HG03064 (cell line): ENCODE results near the gene ARL2BP.
A peak's percentile ranks its signal among the peaks of the same experiment; 100 is the strongest.
"Not testable (repeated sequence)": the region's sequence is repeated elsewhere in the genome, so short reads cannot be mapped to it uniquely, and the experiment has no call there.

Source experiments
- ATAC-seq: cut with Tn5 transposase; IDR thresholded peaks from one replicate; pipeline ENCODE4 v1.9.1; 2021; ENCODE audit warnings: low read depth; ENCODE audit not compliant: unreplicated experiment

The ARL2BP gene

DNA sequence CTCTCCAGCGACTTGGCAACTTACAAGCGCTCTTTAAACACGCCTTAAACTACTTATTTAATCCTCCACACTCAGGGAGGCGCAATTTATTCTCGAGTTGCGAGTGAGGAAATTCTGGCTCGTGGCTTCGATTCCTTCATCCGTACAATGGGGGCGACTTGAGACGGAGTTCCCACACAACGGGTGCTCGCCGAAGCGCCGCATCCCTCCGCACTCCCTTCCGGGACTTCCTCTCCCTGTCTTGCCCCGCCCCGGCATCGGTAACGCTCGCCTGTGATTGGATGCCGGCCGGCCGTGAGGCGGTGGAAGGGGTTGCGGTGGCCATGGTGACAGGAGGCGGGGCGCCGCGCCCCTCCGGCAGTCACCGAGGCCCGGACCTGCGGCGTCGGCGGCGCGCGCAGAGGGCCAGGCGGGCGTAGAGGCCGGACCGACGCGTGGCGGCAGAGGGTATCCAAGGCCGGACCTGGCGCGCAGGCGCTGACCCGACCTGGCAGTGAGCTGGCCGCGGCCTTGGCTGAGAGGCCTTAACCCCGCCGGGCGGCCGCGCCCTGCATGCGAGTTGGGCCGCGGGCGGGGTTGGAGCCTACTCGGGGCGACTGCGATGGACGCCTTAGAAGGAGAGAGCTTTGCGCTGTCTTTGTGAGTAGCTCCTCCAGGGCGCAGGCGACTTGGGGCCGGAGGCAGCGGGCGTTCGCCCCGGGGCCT is at the start of gene ARL2BP:
Gene ARL2BP (plus strand): TSS at position 493 of the 705 bp plus-strand sequence. CDS start 109 bp downstream, at position 602.
- peak; percentile 89 for ATAC-seq

DNA sequence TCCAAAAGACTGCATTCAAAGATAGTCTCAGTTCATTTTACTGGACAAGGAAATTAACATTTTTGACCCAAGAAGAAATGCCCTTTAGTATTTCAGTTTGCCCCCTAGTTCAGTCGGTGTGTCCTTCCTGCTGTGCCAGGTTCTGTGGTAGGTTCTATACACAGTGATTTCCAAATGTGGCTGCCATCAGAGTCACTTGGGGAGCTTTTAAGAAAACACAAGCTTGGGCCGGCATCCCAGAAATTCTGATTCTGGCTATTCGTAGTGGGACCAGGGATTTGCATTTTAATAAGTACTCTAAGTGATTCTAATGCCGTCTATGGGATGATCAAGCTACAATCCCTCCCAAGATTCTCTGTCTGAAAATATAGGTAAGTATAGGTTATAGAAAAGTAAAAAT is 48.8 kb upstream of the ARL2BP start:
- ATAC-seq, result no peak

DNA sequence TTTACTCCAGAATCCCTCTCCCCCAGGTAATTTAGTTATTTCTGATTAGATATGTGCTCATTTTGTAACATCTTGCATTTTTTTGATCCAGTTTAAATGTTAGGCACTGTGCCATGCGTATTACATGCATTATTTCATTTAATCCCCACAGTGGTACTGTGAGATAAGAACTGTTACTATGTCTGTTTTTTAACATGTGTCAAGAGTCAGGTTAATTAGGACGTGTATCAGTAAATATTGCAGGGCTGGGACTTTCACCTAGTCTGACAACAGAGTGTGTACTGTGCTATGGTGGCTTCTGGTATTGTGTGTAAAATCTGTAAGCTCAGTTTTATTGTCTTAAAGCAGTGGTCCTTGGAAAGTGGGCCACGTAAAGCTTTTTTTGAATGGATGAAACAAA is 48.3 kb upstream of the ARL2BP start:
- no peak for ATAC-seq

- not testable (repeated sequence) for ATAC-seq
Measured at GRCh38 chr16:57200321-57200720, 44.7 kb upstream of the ARL2BP start.

DNA sequence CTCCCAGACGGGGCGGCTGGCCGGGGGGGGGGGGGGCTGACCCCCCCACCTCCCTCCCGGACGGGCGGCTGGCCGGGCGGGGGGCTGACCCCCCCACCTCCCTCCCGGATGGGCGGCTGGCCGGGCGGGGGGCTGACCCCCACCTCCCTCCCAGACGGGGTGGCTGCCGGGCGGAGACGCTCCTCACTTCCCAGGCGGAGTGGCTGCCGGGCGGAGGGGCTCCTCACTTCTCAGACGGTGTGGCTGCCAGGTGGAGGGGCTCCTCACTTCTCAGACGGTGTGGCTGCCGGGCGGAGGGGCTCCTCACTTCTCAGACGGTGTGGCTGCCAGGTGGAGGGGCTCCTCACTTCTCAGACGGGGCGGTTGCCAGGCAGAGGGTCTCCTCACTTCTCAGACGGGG is 44.1 kb upstream of the ARL2BP start:
- not testable (repeated sequence) for ATAC-seq

- ATAC-seq, result no peak
Measured at GRCh38 chr16:57202095-57202886, 42.8 kb upstream of the ARL2BP start.

- no peak for ATAC-seq
Measured at GRCh38 chr16:57203451-57203850, 41.6 kb upstream of the ARL2BP start.

GRCh38 chr16:57204675-57205074 is 40.4 kb upstream of the ARL2BP start:
- no peak for ATAC-seq

DNA sequence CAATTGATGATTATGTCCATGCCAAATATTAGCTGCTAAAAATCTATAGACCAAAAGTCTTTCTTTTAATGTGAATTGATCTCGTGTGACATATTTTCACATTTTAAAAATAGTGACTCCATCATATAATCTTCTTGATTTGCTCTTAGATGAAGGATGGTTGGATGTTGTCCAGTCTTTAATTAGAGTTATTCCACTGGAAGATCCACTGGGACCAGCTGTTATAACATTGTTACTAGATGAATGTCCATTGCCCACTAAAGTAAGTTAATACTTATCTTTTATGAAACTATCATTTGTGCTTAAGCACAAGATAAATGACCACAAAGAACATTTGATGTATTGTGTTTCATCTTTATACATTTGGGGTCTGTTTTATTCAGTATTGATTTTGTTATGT is 36.1 kb upstream of the ARL2BP start:
- no peak for ATAC-seq

GRCh38 chr16:57209780-57210179 is 35.3 kb upstream of the ARL2BP start:
- no peak for ATAC-seq

- ATAC-seq, result no peak
Measured at GRCh38 chr16:57213462-57213861, 31.6 kb upstream of the ARL2BP start.

DNA sequence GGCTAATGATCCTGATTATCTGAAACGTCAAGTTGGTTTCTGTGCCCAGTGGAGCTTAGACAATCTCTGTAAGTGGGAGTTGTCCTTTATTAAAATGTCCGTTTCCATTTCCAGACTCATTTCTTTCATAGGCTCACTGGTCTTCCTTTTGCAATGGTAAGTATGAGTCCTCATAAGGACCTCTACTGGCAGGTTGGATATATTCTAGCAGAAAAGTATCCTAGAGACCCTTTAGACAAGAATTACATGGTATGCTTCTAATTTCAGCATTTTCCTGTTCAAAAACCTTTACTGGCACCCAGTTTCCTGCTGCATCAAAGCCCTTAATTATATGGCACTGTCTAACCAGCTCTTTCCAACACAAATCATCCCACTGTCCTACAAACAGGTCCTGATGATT is 28.1 kb upstream of the ARL2BP start:
- no peak for ATAC-seq

DNA sequence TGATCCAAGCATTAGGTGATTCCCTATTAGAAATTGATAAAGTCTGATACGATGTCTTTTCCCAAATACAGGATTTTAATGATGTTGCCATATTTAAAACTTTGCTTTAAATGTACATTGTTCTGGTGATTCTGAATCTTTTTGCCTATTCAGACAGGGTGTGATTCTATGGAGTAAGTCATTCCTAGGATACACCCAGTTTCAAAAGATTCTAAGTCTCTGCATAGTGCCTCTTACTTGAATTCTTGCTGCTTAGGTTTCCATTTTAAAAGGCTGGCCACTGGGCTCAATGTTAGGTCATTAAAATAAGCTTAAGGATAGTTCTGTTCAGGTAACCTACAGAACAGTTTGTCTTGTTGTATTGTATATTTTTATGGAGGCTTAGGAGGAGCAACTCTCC is 22.0 kb upstream of the ARL2BP start:
- ATAC-seq, result no peak

- no peak for ATAC-seq
Measured at GRCh38 chr16:57224651-57225335, 20.3 kb upstream of the ARL2BP start.

- ATAC-seq, result no peak
Measured at GRCh38 chr16:57225978-57226377, 19.1 kb upstream of the ARL2BP start.

GRCh38 chr16:57226701-57227621 is 18.1 kb upstream of the ARL2BP start:
- ATAC-seq, result no peak

GRCh38 chr16:57229079-57229478 is 16.0 kb upstream of the ARL2BP start:
- ATAC-seq, result no peak

GRCh38 chr16:57231821-57232350 is 13.2 kb upstream of the ARL2BP start:
- ATAC-seq, result no peak

DNA sequence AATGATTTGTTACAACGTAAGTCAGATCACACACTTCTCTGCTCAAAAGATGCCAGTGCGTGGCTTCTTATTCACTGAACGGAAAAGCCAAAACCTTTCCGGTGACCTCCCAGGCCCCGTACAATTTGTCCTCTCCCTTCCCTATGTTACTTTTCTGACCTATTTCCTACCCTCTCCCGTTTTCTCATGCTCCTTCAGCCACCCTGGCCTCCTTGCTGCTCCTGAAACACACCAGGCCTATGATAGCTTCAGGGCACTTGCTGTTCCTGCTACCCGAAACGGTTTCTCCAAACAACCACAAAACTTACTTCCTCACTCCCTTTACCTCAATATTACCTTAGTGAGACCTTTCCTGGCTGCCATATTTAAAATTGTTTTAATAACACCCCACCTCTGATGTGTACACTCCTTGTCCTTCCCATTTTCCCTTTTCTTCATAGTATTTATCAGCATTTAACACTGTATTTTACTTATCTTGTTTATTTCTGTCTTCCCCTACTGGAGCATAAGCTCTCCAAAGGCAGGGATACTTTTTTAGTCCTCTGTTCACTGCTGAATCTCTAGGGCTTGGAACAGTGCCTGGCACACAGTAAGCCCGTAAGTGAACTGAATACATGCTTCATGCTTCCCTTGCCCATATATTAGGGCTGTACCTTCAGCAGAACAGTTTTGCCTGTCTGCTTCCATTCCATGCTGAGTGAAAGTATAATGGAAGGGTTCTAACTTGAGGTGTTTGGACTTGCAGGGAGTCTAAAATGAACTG is 10.9 kb upstream of the ARL2BP start:
- ATAC-seq, result no peak
